Liver (tissue), 9 donors: Measurements from ENCODE around the gene HMG20B. TPM values are rescaled to one million over a fixed set of nuclear protein-coding genes. Genes with fewer than 3 reads are reported as not detected.

Experiments used
- DNase-seq: peaks from one replicate; pipeline ENCODE4 v3.0.0-alpha.2; 2017; ENCODE audit warnings: low spot score
- H3K27ac ChIP-seq, 2 donors: one replicate each; pipeline ENCODE4 v1.7.0; 2013; ENCODE audit warnings: inconsistent platforms in 2 of 2, low read length in 2 of 2, control low read depth in 1 of 2, low read depth in 1 of 2, mild to moderate bottlenecking in 1 of 2
- H3K27me3 ChIP-seq, 4 donors: one replicate each; pipeline versions ENCODE4 v1.6.1 to v1.7.0; 2013; ENCODE audit warnings: low read length in 3 of 4, inconsistent platforms in 1 of 4, mild to moderate bottlenecking in 1 of 4, moderate library complexity in 1 of 4; ENCODE audit not compliant: control insufficient read depth in 4 of 4, insufficient read depth in 4 of 4
- H3K36me3 ChIP-seq, 4 donors: one replicate each; pipeline versions ENCODE4 v1.6.1 to v1.7.0; 2013; ENCODE audit warnings: low read length in 3 of 4, mild to moderate bottlenecking in 3 of 4, low read depth in 1 of 4, moderate library complexity in 1 of 4; ENCODE audit not compliant: control insufficient read depth in 4 of 4, insufficient read depth in 3 of 4
- H3K4me1 ChIP-seq, 4 donors: one replicate each; pipeline versions ENCODE4 v1.6.1 to v1.7.0; 2013; ENCODE audit warnings: low read length in 3 of 4, mild to moderate bottlenecking in 3 of 4, moderate library complexity in 1 of 4; ENCODE audit not compliant: control insufficient read depth in 4 of 4, insufficient read depth in 4 of 4
- H3K4me3 ChIP-seq, 3 donors: one replicate each; pipeline versions ENCODE4 v1.6.1 to v1.7.0; 2013; ENCODE audit warnings: low read length in 3 of 3, control low read depth in 1 of 3, low read depth in 1 of 3, mild to moderate bottlenecking in 1 of 3
- H3K9ac ChIP-seq, 2 donors: one replicate each; pipeline ENCODE4 v1.7.0; 2013; ENCODE audit warnings: low read length in 2 of 2, mild to moderate bottlenecking in 2 of 2, moderate library complexity in 2 of 2, control low read depth in 1 of 2, low read depth in 1 of 2
- H3K9me3 ChIP-seq, 4 donors: one replicate each; pipeline versions ENCODE4 v1.6.1 to v1.7.0; 2013; ENCODE audit warnings: low read length in 3 of 4; ENCODE audit not compliant: control insufficient read depth in 4 of 4
- ATF3 ChIP-seq: IDR thresholded peaks from 2 replicates; pipeline ENCODE4 v1.6.1; 2016; ENCODE audit warnings: antibody characterized with exemption
- CTCF ChIP-seq: fragments of 150-350 bp; IDR thresholded peaks from 2 replicates; pipeline ENCODE4 v1.5.1; 2017; ENCODE audit warnings: improper control_type of control experiment, low read depth, low read length; ENCODE audit not compliant: missing input control
- EGR1 ChIP-seq, 2 donors: IDR thresholded peaks; 2 replicates each; pipeline ENCODE4 v1.6.1; 2016 to 2018; ENCODE audit warnings: antibody characterized with exemption in 2 of 2, low read depth in 2 of 2
- FOXA1 ChIP-seq: IDR thresholded peaks from 2 replicates; pipeline ENCODE4 v1.6.1; 2016; ENCODE audit warnings: antibody characterized with exemption
- FOXA2 ChIP-seq: IDR thresholded peaks from 2 replicates; pipeline ENCODE4 v1.6.1; 2016; ENCODE audit warnings: antibody characterized with exemption
- GABPA ChIP-seq, 2 donors: IDR thresholded peaks in 1 of 2; conservative IDR thresholded peaks in 1 of 2; 2 replicates each; pipeline ENCODE4 v1.6.1; 2016; ENCODE audit warnings: antibody characterized with exemption in 2 of 2, mild to moderate bottlenecking in 1 of 2, moderate library complexity in 1 of 2
- HNF4A ChIP-seq, 2 donors: conservative IDR thresholded peaks; 2 replicates each; pipeline ENCODE4 v1.6.1; 2016; ENCODE audit warnings: antibody characterized with exemption in 2 of 2, mild to moderate bottlenecking in 2 of 2
- HNF4G ChIP-seq: IDR thresholded peaks from 2 replicates; pipeline ENCODE4 v1.6.1; 2016; ENCODE audit warnings: antibody characterized with exemption
- JUND ChIP-seq, 2 donors: IDR thresholded peaks; 2 replicates each; pipeline ENCODE4 v1.6.1; 2016; ENCODE audit warnings: antibody characterized with exemption in 2 of 2
- RAD21 ChIP-seq, 2 donors: IDR thresholded peaks; 2 replicates each; pipeline ENCODE4 v1.6.1; 2016; ENCODE audit warnings: antibody characterized with exemption in 2 of 2, mild to moderate bottlenecking in 2 of 2
- RXRA ChIP-seq, 2 donors: IDR thresholded peaks; 2 replicates each; pipeline ENCODE4 v1.6.1; 2017 to 2018; ENCODE audit warnings: antibody characterized with exemption in 2 of 2, mild to moderate bottlenecking in 1 of 2
- SP1 ChIP-seq: IDR thresholded peaks from 2 replicates; pipeline ENCODE4 v1.6.1; 2018; ENCODE audit warnings: antibody characterized with exemption, mild to moderate bottlenecking
- TAF1 ChIP-seq: conservative IDR thresholded peaks from 2 replicates; pipeline ENCODE4 v1.6.1; 2016; ENCODE audit warnings: antibody characterized with exemption, mild to moderate bottlenecking
- YY1 ChIP-seq: IDR thresholded peaks from 2 replicates; pipeline ENCODE4 v1.6.1; 2016; ENCODE audit warnings: antibody characterized with exemption, mild to moderate bottlenecking
- WGBS: extraction: QIAGEN DNeasy Blood & Tissue Kit; methylation state at CpG from one replicate; pipeline ENCODE4 v1.1.7; 2013; 5-methylcytosine and 5-hydroxymethylcytosine counted together
- polyA plus RNA-seq, 2 donors: library from polyadenylated mRNA; stranded (reverse) in 1 of 2; unstranded in 1 of 2; fragments of 200-250 nt in 1 of 2; fragments of >200 nt in 1 of 2; fragmentation: Nextera tagmentation in 1 of 2; extraction: Ambion mirVana in 1 of 2; gene quantifications; one replicate each; pipeline versions ENCODE4 v1.2.1 to v1.2.3, GENCODE V29; 2013 to 2015
- total RNA-seq, 2 donors: library from RNA; depleted of rRNA; stranded (reverse); fragments of >200 nt; gene quantifications; one replicate each; pipeline ENCODE4 v1.2.3, GENCODE V29; 2014
- TF ChIP-seq, protein P1 (sequence below): IDR thresholded peaks from 2 replicates; pipeline ENCODE4 v1.6.1; 2016; ENCODE audit warnings: antibody characterized with exemption, mild to moderate bottlenecking
- TF ChIP-seq, protein P2 (sequence below): IDR thresholded peaks from 2 replicates; pipeline ENCODE4 v1.6.1; 2016; ENCODE audit warnings: antibody characterized with exemption
- donor health status: healthy.
- donor health status: healthy.
- donor health status: healthy.
- donor health status: healthy.
- donor health status: healthy.

The HMG20B gene
- total and polyA plus RNA-seq, 4 donors: 28.6 to 35.1 (median 30.5) TPM

- Histone ChIP-seq H3K9me3 (no peaks in the 10 kb centered on the region), H3K9ac (no peak overlapping the region), H3K36me3 (peaks cover 0 to 6% (median 5%) of the 10 kb centered on the region in 4 donors), H3K4me1 (peaks cover 7 to 40% (median 22%) of the 10 kb centered on the region in 4 donors), H3K27ac (no peak overlapping the region), H3K27me3 (no peaks in the 10 kb centered on the region), H3K4me3 (no peak overlapping the region)
- no peak for TF ChIP-seq ATF3
- no peak for TF ChIP-seq TAF1
- WGBS: 91% methylated on average over 9 of the region's 9 CpGs
- DNase-seq: no peak
These were observed 21.0 kb upstream of the HMG20B start for GRCh38 chr19:3551792-3552095.

DNA sequence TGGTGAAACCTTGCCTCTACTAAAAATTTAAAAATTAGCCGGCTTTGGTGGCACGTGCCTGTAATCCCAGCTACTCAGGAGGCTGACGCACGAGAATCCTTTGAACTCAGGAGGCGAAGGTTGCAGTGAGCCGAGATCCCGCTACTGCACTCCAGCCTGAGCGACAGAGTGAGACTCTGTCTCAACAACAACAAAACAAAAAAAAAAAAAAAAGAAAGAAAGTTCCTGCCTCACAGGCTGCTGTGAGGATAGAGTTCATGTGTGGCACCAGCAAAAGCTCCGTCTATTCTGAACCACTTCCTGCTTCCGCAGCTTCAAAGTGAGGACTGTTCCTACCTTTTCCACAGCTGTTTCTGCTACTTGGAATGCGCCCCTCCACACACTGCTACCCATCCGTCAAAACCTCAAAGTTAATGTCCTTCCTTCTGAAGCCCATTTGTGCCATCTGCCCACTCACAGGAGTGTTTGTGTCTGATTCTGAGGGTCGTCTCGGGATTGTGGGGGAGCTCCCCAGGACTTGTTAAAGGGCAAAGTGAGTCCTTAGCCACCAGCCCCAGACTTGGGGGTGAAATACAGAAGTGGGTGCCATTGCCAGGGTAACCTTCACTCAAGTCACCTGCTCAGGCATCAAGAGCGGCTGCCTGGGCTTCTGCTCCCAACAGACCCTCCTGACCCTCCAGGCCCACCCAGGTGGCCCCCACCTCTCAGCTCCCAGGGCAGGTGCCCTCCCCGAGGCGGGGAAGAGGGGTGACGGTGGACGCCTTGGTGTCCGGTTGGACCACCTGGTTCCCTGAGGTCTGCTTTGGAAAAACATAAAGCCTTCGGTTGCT, 18.3 kb upstream of the HMG20B start:
- no peak overlapping the region for H3K4me3 ChIP-seq
- 58% methylated on average over 21 of the region's 21 CpGs for WGBS
- H3K27ac ChIP-seq: peak overlapping the region; percentile 32 to 55
- H3K9ac ChIP-seq: peak overlapping the region in 1 of 2 donors; percentile 38
- no peaks in the 10 kb centered on the region for H3K27me3 ChIP-seq
- DNase-seq: no peak
- H3K4me1 ChIP-seq: peaks cover 9 to 44% (median 25%) of the 10 kb centered on the region in 4 donors
- no peaks in the 10 kb centered on the region for H3K9me3 ChIP-seq
- H3K36me3 ChIP-seq: peaks cover 0 to 6% (median 1%) of the 10 kb centered on the region in 4 donors
- TF ChIP-seq JUND (IDR thresholded peaks at IDR 0.05): peak in 1 of 2 donors; percentile 13
- TF ChIP-seq RXRA (IDR thresholded peaks at IDR 0.05): peak; percentile 27 to 43
- TF ChIP-seq, protein P1, sequence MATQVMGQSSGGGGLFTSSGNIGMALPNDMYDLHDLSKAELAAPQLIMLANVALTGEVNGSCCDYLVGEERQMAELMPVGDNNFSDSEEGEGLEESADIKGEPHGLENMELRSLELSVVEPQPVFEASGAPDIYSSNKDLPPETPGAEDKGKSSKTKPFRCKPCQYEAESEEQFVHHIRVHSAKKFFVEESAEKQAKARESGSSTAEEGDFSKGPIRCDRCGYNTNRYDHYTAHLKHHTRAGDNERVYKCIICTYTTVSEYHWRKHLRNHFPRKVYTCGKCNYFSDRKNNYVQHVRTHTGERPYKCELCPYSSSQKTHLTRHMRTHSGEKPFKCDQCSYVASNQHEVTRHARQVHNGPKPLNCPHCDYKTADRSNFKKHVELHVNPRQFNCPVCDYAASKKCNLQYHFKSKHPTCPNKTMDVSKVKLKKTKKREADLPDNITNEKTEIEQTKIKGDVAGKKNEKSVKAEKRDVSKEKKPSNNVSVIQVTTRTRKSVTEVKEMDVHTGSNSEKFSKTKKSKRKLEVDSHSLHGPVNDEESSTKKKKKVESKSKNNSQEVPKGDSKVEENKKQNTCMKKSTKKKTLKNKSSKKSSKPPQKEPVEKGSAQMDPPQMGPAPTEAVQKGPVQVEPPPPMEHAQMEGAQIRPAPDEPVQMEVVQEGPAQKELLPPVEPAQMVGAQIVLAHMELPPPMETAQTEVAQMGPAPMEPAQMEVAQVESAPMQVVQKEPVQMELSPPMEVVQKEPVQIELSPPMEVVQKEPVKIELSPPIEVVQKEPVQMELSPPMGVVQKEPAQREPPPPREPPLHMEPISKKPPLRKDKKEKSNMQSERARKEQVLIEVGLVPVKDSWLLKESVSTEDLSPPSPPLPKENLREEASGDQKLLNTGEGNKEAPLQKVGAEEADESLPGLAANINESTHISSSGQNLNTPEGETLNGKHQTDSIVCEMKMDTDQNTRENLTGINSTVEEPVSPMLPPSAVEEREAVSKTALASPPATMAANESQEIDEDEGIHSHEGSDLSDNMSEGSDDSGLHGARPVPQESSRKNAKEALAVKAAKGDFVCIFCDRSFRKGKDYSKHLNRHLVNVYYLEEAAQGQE: peak; percentile 24
- TF ChIP-seq EGR1 (IDR thresholded peaks at IDR 0.05; ENCODE audit: low read depth in 2 of 2): no peak
- TF ChIP-seq TAF1: no peak
- no peak for TF ChIP-seq FOXA1
- TF ChIP-seq HNF4A (conservative IDR thresholded peaks at IDR 0.05): peak; percentile 32 to 45
- TF ChIP-seq HNF4G: no peak
- TF ChIP-seq, protein P2, sequence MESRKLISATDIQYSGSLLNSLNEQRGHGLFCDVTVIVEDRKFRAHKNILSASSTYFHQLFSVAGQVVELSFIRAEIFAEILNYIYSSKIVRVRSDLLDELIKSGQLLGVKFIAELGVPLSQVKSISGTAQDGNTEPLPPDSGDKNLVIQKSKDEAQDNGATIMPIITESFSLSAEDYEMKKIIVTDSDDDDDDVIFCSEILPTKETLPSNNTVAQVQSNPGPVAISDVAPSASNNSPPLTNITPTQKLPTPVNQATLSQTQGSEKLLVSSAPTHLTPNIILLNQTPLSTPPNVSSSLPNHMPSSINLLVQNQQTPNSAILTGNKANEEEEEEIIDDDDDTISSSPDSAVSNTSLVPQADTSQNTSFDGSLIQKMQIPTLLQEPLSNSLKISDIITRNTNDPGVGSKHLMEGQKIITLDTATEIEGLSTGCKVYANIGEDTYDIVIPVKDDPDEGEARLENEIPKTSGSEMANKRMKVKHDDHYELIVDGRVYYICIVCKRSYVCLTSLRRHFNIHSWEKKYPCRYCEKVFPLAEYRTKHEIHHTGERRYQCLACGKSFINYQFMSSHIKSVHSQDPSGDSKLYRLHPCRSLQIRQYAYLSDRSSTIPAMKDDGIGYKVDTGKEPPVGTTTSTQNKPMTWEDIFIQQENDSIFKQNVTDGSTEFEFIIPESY: no peak
- no peak for TF ChIP-seq CTCF
- peak; percentile 66 to 69 for TF ChIP-seq GABPA (IDR thresholded peaks at IDR 0.05 in 1 of 2, conservative IDR thresholded peaks at IDR 0.05 in 1 of 2)
- TF ChIP-seq SP1: no peak
- TF ChIP-seq RAD21 (IDR thresholded peaks at IDR 0.05): no peak
- no peak for TF ChIP-seq FOXA2
- TF ChIP-seq ATF3: no peak
- no peak for TF ChIP-seq YY1
